ENCODE results near the gene SPTBN1.
"Not testable (repeated sequence)": the region's sequence is repeated elsewhere in the genome, so short reads cannot be mapped to it uniquely, and the experiment has no call there.

Gene SPTBN1

DNA sequence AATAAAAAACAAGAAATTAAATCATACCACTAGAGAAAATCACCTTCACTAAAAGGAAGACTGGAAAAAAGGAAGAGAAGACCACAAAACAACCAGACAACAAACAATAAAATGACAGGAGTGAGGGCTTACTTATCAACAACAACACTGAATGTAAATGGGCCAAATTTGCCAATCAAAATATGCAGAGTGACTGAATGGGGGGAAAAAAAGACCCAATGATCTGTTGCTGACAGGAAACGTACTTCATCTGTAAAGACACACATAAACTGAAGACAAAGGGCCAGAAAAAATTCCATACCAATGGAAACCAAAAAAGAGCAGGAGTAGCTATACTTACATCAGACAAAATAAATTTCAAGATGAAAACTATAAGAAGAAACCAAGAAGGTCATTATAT lies 241.8 kb downstream of the SPTBN1 start:
- H3K27ac ChIP-seq (ENCODE audit: poor library complexity, severe bottlenecking) = no peak overlapping the region
- H3K36me3 ChIP-seq (ENCODE audit: low read depth) = no peaks in the 10 kb centered on the region
- no peak for TF ChIP-seq CTCF (IDR thresholded peaks at IDR 0.05; ENCODE audit: poor library complexity, severe bottlenecking)
- ATAC-seq (ENCODE audit: low read depth) (no peak), DNase-seq (ENCODE audit: low spot score) (no peak)
- H3K4me3 ChIP-seq (ENCODE audit: severe bottlenecking) = no peak overlapping the region
- H3K27me3 ChIP-seq (ENCODE audit: insufficient read depth, poor library complexity, severe bottlenecking) = no peaks in the 10 kb centered on the region
- H3K4me1 ChIP-seq (ENCODE audit: insufficient read depth, poor library complexity, severe bottlenecking) = no peaks in the 10 kb centered on the region
- H3K9me3 ChIP-seq (ENCODE audit: severe bottlenecking) = no peaks in the 10 kb centered on the region

GRCh38 chr2:54698926-54699325 lies 242.8 kb downstream of the SPTBN1 start:
- H3K4me3 ChIP-seq (ENCODE audit: severe bottlenecking); H3K4me1 ChIP-seq (ENCODE audit: insufficient read depth, poor library complexity, severe bottlenecking); H3K27me3 ChIP-seq (ENCODE audit: insufficient read depth, poor library complexity, severe bottlenecking); H3K27ac ChIP-seq (ENCODE audit: poor library complexity, severe bottlenecking); DNase-seq (ENCODE audit: low spot score); H3K9me3 ChIP-seq (ENCODE audit: severe bottlenecking); H3K36me3 ChIP-seq (ENCODE audit: low read depth); ATAC-seq (ENCODE audit: low read depth): not testable (repeated sequence)

DNA sequence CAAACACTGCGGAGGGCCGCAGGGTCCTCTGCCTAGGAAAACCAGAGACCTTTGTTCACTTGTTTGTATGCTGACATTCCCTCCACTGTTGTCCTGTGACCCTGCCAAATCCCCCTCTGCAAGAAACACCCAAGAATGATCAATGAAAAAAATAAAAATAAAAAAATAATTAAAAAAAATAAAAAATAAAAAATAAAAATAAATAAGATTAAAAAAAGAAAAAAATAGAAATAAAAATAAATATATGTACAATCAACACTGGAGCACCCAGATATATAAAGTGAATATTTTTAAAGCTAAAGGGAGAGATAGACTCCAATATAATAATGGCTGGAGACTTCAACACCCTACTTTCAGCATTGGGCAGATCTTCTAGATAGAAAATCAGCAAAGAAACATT lies 243.5 kb downstream of the SPTBN1 start:
- TF ChIP-seq CTCF (IDR thresholded peaks at IDR 0.05; ENCODE audit: poor library complexity, severe bottlenecking) = no peak
- H3K36me3 ChIP-seq (ENCODE audit: low read depth) = no peaks in the 10 kb centered on the region
- no peaks in the 10 kb centered on the region for H3K4me1 ChIP-seq (ENCODE audit: insufficient read depth, poor library complexity, severe bottlenecking)
- H3K4me3 ChIP-seq (ENCODE audit: severe bottlenecking) = no peak overlapping the region
- H3K9me3 ChIP-seq (ENCODE audit: severe bottlenecking) = no peaks in the 10 kb centered on the region
- no peak for DNase-seq (ENCODE audit: low spot score)
- no peaks in the 10 kb centered on the region for H3K27me3 ChIP-seq (ENCODE audit: insufficient read depth, poor library complexity, severe bottlenecking)
- H3K27ac ChIP-seq (ENCODE audit: poor library complexity, severe bottlenecking) = no peak overlapping the region
- ATAC-seq (ENCODE audit: low read depth) = no peak

DNA sequence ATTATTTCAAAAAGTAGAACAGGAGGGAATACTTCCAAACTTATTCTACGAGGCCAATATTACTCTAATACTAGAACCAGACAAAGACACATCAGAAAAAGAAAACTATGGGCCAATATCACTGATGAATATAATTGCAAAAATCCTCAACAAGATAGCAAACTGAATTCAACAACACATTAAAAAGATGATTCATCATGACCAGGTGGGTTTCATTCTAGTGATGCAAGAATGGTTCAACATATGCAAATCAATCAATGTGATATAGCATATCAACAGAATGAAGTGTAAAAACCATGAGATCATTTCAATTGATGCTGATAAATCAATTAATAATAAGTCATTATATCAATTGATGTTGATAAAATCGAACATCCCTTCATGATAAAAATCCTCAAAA lies 244.9 kb downstream of the SPTBN1 start:
- no peak overlapping the region for H3K27ac ChIP-seq (ENCODE audit: poor library complexity, severe bottlenecking)
- TF ChIP-seq CTCF (IDR thresholded peaks at IDR 0.05; ENCODE audit: poor library complexity, severe bottlenecking) = no peak
- no peaks in the 10 kb centered on the region for H3K27me3 ChIP-seq (ENCODE audit: insufficient read depth, poor library complexity, severe bottlenecking)
- ATAC-seq (ENCODE audit: low read depth) (no peak), DNase-seq (ENCODE audit: low spot score) (no peak)
- no peak overlapping the region for H3K4me3 ChIP-seq (ENCODE audit: severe bottlenecking)
- no peaks in the 10 kb centered on the region for H3K4me1 ChIP-seq (ENCODE audit: insufficient read depth, poor library complexity, severe bottlenecking)
- H3K36me3 ChIP-seq (ENCODE audit: low read depth) = no peaks in the 10 kb centered on the region
- no peaks in the 10 kb centered on the region for H3K9me3 ChIP-seq (ENCODE audit: severe bottlenecking)

- Histone ChIP-seq H3K36me3 (ENCODE audit: low read depth) (no peaks in the 10 kb centered on the region), H3K27me3 (ENCODE audit: insufficient read depth, poor library complexity, severe bottlenecking) (no peaks in the 10 kb centered on the region), H3K4me3 (ENCODE audit: severe bottlenecking) (no peak overlapping the region), H3K4me1 (ENCODE audit: insufficient read depth, poor library complexity, severe bottlenecking) (no peaks in the 10 kb centered on the region), H3K9me3 (ENCODE audit: severe bottlenecking) (no peaks in the 10 kb centered on the region), H3K27ac (ENCODE audit: poor library complexity, severe bottlenecking) (no peak overlapping the region)
- TF ChIP-seq CTCF (IDR thresholded peaks at IDR 0.05; ENCODE audit: poor library complexity, severe bottlenecking) = no peak
- no peak for ATAC-seq (ENCODE audit: low read depth)
- DNase-seq (ENCODE audit: low spot score) = no peak
These were observed 248.1 kb downstream of the SPTBN1 start for GRCh38 chr2:54704238-54704637.

All from RWPE2 (cell line).